ENCODE data around the gene TRABD.
A peak's percentile ranks its signal among the peaks of the same experiment; 100 is the strongest.

TRABD gene

GRCh38 chr22:50220603-50221409 lies 35.1 kb downstream of the TRABD start:
- DNase-seq, result no peak

GRCh38 chr22:50221410-50222300 lies 35.9 kb downstream of the TRABD start:
- no peak for DNase-seq

- no peak for DNase-seq
These were observed 36.8 kb downstream of the TRABD start for GRCh38 chr22:50222508-50222907.

- no peak for DNase-seq
These were observed 38.4 kb downstream of the TRABD start for GRCh38 chr22:50224071-50224470.

- DNase-seq, result no peak
These were observed 39.7 kb downstream of the TRABD start for GRCh38 chr22:50225200-50225969.

GRCh38 chr22:50226063-50226874 lies 40.6 kb downstream of the TRABD start:
- no peak for DNase-seq

- DNase-seq, result no peak
These were observed 41.1 kb downstream of the TRABD start for GRCh38 chr22:50226875-50227165.

- no peak for DNase-seq
These were observed 42.0 kb downstream of the TRABD start for GRCh38 chr22:50227579-50228215.

GRCh38 chr22:50228366-50228765 lies 42.7 kb downstream of the TRABD start:
- DNase-seq, result no peak

GRCh38 chr22:50229370-50229769 lies 43.7 kb downstream of the TRABD start:
- no peak for DNase-seq

GRCh38 chr22:50232481-50233151 lies 46.9 kb downstream of the TRABD start:
- DNase-seq, result no peak

- no peak for DNase-seq
These were observed 47.5 kb downstream of the TRABD start for GRCh38 chr22:50233223-50233622.

GRCh38 chr22:50236731-50237409 lies 51.2 kb downstream of the TRABD start:
- DNase-seq, result no peak

GRCh38 chr22:50238755-50239154 lies 53.0 kb downstream of the TRABD start:
- DNase-seq, result no peak

GRCh38 chr22:50242406-50242949 lies 56.8 kb downstream of the TRABD start:
- no peak for DNase-seq

GRCh38 chr22:50243685-50244419 lies 58.1 kb downstream of the TRABD start:
- DNase-seq, result no peak

GRCh38 chr22:50244420-50245213 lies 58.9 kb downstream of the TRABD start, which contains the start of gene TUBGCP6:
Gene TUBGCP6 (minus strand): TSS chr22:50245023. CDS start chr22:50244459, 564 bp downstream.
- DNase-seq, result peak; percentile 83

GRCh38 chr22:50245214-50246072 lies 59.7 kb downstream of the TRABD start:
- no peak for DNase-seq
